ENCODE measurements around the gene CCDC77. TPM values are rescaled to one million over a fixed set of nuclear protein-coding genes. Genes with fewer than 3 reads are reported as not detected.

The CCDC77 gene
- polyA plus RNA-seq, 1 of the 3 experiments (the other 2 are of a cell fraction): 5.9 TPM

GRCh38 chr12:414859-415258 lies 13.4 kb downstream of the CCDC77 start:
- H3K4me2 ChIP-seq: no peak overlapping the region
- H3F3A ChIP-seq (replicated peaks; ENCODE audit: insufficient read depth): no peaks in the 10 kb centered on the region
- no peaks in the 10 kb centered on the region for H3K9me2 ChIP-seq
- no peak overlapping the region for H2AFZ ChIP-seq (ENCODE audit: low read depth)
- H3K36me3 ChIP-seq (replicated peaks in 1 of 2; ENCODE audit: control insufficient read depth in 1 of 2, insufficient read depth in 2 of 2, low read length in 1 of 2): peaks cover 20 to 23% of the 10 kb centered on the region in 2 experiments
- no peaks in the 10 kb centered on the region for H3K27me3 ChIP-seq (ENCODE audit: insufficient read depth)
- POLR2A ChIA-PET: no interaction called here
- TF ChIP-seq EP300 (IDR thresholded peaks at IDR 0.05; ENCODE audit: borderline replicate concordance in 1 of 2, low read depth in 1 of 2, low read length in 1 of 2): peak in 1 of 2 experiments; percentile 49; a peak in 1 of 4 replicates
- TF ChIP-seq REST (IDR thresholded peaks at IDR 0.05; ENCODE audit: low read depth, low read length): no peak
- TF ChIP-seq POLR2AphosphoS5 (IDR thresholded peaks at IDR 0.05; ENCODE audit: low read depth, low read length): no peak
- no peak overlapping the region for H3K9ac ChIP-seq
- no peaks in the 10 kb centered on the region for H4K20me1 ChIP-seq (ENCODE audit: insufficient read depth)
- H3K27ac ChIP-seq (ENCODE audit: low read depth in 2 of 2, low read length in 1 of 2): no peak overlapping the region
- 57% methylated on average over 2 of the region's 2 CpGs for WGBS (ENCODE audit: low lambda C conversion rate)
- H3K4me1 ChIP-seq (ENCODE audit: control insufficient read depth in 1 of 2, insufficient read depth in 2 of 2, low read depth in 1 of 2, low read length in 1 of 2): peaks cover 0 to 6% of the 10 kb centered on the region in 2 experiments; a peak in 1 of 4 replicates
- peaks cover 3% of the 10 kb centered on the region; the same call in 1 of the 2 replicates for H3K79me2 ChIP-seq (ENCODE audit: insufficient read depth)
- CTCF ChIA-PET: interaction anchor here (0.8 to 1.5 kb wide), 2 partner anchors 13 to 161 kb away, joined by 3 read pairs; partner anchors contain the start of gene CCDC77
- no peaks in the 10 kb centered on the region for H3K9me3 ChIP-seq
- H3K4me3 ChIP-seq (ENCODE audit: low read depth in 2 of 2, low read length in 1 of 2): no peak overlapping the region
- DNase-seq: peak; percentile 41

GRCh38 chr12:418432-418831 lies 17.0 kb downstream of the CCDC77 start:
- Histone ChIP-seq H3K9me2 (no peaks in the 10 kb centered on the region), H3K36me3 (replicated peaks in 1 of 2; ENCODE audit: control insufficient read depth in 1 of 2, insufficient read depth in 2 of 2, low read length in 1 of 2) (peaks cover 13 to 18% of the 10 kb centered on the region in 2 experiments), H3K27me3 (ENCODE audit: insufficient read depth) (no peaks in the 10 kb centered on the region), H3K4me2 (no peak overlapping the region), H3K4me3 (ENCODE audit: low read depth in 2 of 2, low read length in 1 of 2) (no peak overlapping the region), H3K27ac (ENCODE audit: low read depth in 2 of 2, low read length in 1 of 2) (no peak overlapping the region), H3K9me3 (no peaks in the 10 kb centered on the region), H2AFZ (ENCODE audit: low read depth) (no peak overlapping the region), H3F3A (replicated peaks; ENCODE audit: insufficient read depth) (no peaks in the 10 kb centered on the region), H3K9ac (no peak overlapping the region), H4K20me1 (ENCODE audit: insufficient read depth) (no peaks in the 10 kb centered on the region), H3K79me2 (ENCODE audit: insufficient read depth) (no peaks in the 10 kb centered on the region), H3K4me1 (ENCODE audit: control insufficient read depth in 1 of 2, insufficient read depth in 2 of 2, low read depth in 1 of 2, low read length in 1 of 2) (peaks cover 0 to 6% of the 10 kb centered on the region in 2 experiments; a peak in 1 of 4 replicates)
- no peak for TF ChIP-seq MAX (IDR thresholded peaks at IDR 0.05; ENCODE audit: low read depth)
- TF ChIP-seq EZH2phosphoT487 (IDR thresholded peaks at IDR 0.05; ENCODE audit: borderline replicate concordance, low read depth): no peak
- no peak for TF ChIP-seq MXI1 (IDR thresholded peaks at IDR 0.05; ENCODE audit: low read depth, low read length)
- TF ChIP-seq EP300 (IDR thresholded peaks at IDR 0.05; ENCODE audit: borderline replicate concordance in 1 of 2, low read depth in 1 of 2, low read length in 1 of 2): no peak
- no peak for TF ChIP-seq RAD21 (IDR thresholded peaks at IDR 0.05; ENCODE audit: low read length)
- no peak for TF ChIP-seq FOSL2 (IDR thresholded peaks at IDR 0.05; ENCODE audit: borderline replicate concordance, low read depth)
- TF ChIP-seq REST (IDR thresholded peaks at IDR 0.05; ENCODE audit: low read depth, low read length): no peak
- TF ChIP-seq NRF1 (IDR thresholded peaks at IDR 0.05; ENCODE audit: low read depth, low read length): no peak
- no peak for TF ChIP-seq RXRA (IDR thresholded peaks at IDR 0.05; ENCODE audit: borderline replicate concordance, low read depth)
- TF ChIP-seq USF1 (IDR thresholded peaks at IDR 0.05; ENCODE audit: borderline replicate concordance, low read depth): no peak
- POLR2A ChIA-PET: no interaction called here
- CTCF ChIA-PET: interaction anchor here (2.1 to 2.5 kb wide), 2 partner anchors 24 to 129 kb away, joined by 9 to 11 read pairs; no protein-coding TSS in a partner anchor
- DNase-seq: no peak
- 97% methylated on average over 6 of the region's 6 CpGs for WGBS (ENCODE audit: low lambda C conversion rate)

Measured in SK-N-SH (cell line).